SK-MEL-5 (cell line): ENCODE results near the gene ASB1. TPM values are rescaled to one million over a fixed set of nuclear protein-coding genes. Genes with fewer than 3 reads are reported as not detected.

Experiments used
- DNase-seq: peaks from one replicate; pipeline ENCODE4 v3.0.0-alpha.2; 2016; ENCODE audit warnings: low read depth, low spot score
- in situ Hi-C: cut with HindIII; loops from 2 replicates; pipeline ENCODE4 v1.10.0; 2016; ENCODE audit warnings: low sequenced_read_pairs, high pct_unique_total_duplicates, low pct_unique_long_range_greater_than_20kb
- total RNA-seq: library from RNA; depleted of rRNA; stranded (reverse); fragments of >200 nt; shearing (Covaris generic); gene quantifications from 2 replicates; pipeline ENCODE4 v1.2.3, GENCODE V29; 2014

ASB1 gene
- total RNA-seq, 1 experiment from 2014 or later, result 21.3 TPM

GRCh38 chr2:238418999-238419546, 7.7 kb upstream of the ASB1 start:
- in situ Hi-C loops, result no loop called here
- DNase-seq, result no peak

- in situ Hi-C loops, result no loop called here
Measured at GRCh38 chr2:238420442-238420841, 6.3 kb upstream of the ASB1 start.

GRCh38 chr2:238420878-238421694, 5.6 kb upstream of the ASB1 start:
- in situ Hi-C loops, result no loop called here
- DNase-seq, result peak; percentile 28

More at GRCh38 chr2:238420442-238420841, 6.3 kb upstream of the ASB1 start:
- DNase-seq, result no peak

GRCh38 chr2:238421695-238422035, 5.1 kb upstream of the ASB1 start:
- no peak for DNase-seq
- in situ Hi-C loops, result no loop called here

GRCh38 chr2:238422285-238422684, 4.4 kb upstream of the ASB1 start:
- no peak for DNase-seq
- in situ Hi-C loops, result no loop called here

- no peak for DNase-seq
- in situ Hi-C loops, result no loop called here
Measured at GRCh38 chr2:238422940-238423339, 3.8 kb upstream of the ASB1 start.

- in situ Hi-C loops, result no loop called here
- no peak for DNase-seq
Measured at GRCh38 chr2:238423561-238424312, 3.0 kb upstream of the ASB1 start.

GRCh38 chr2:238424313-238424700, 2.4 kb upstream of the ASB1 start:
- no peak for DNase-seq
- in situ Hi-C loops, result no loop called here

- in situ Hi-C loops, result no loop called here
Measured at GRCh38 chr2:238425505-238425978, 1.2 kb upstream of the ASB1 start.

GRCh38 chr2:238425979-238426567, 654 bp upstream of the ASB1 start:
- in situ Hi-C loops, result no loop called here
- peak; percentile 40 for DNase-seq

More at GRCh38 chr2:238425505-238425978, 1.2 kb upstream of the ASB1 start:
- no peak for DNase-seq

GRCh38 chr2:238427435-238428162, 872 bp downstream of the ASB1 start:
- DNase-seq, result no peak
- in situ Hi-C loops, result no loop called here

GRCh38 chr2:238428866-238429265, 2.1 kb downstream of the ASB1 start:
- no peak for DNase-seq
- in situ Hi-C loops, result no loop called here

- no peak for DNase-seq
- in situ Hi-C loops, result no loop called here
Measured at GRCh38 chr2:238430781-238431180, 4.1 kb downstream of the ASB1 start.

GRCh38 chr2:238431456-238431855, 4.7 kb downstream of the ASB1 start:
- in situ Hi-C loops, result no loop called here
- no peak for DNase-seq

GRCh38 chr2:238433300-238433915, 6.7 kb downstream of the ASB1 start:
- no peak for DNase-seq
- in situ Hi-C loops, result no loop called here

- in situ Hi-C loops, result no loop called here
- DNase-seq, result no peak
Measured at GRCh38 chr2:238433941-238434845, 7.5 kb downstream of the ASB1 start.
